Liver (tissue), 9 donors: ENCODE data around the gene ALS2CL. TPM values are rescaled to one million over a fixed set of nuclear protein-coding genes. Genes with fewer than 3 reads are reported as not detected.

ENCODE experiments used
- DNase-seq: peaks from one replicate; pipeline ENCODE4 v3.0.0-alpha.2; 2017; ENCODE audit warnings: low spot score
- H3K27ac ChIP-seq, 2 donors: one replicate each; pipeline ENCODE4 v1.7.0; 2013; ENCODE audit warnings: inconsistent platforms in 2 of 2, low read length in 2 of 2, control low read depth in 1 of 2, low read depth in 1 of 2, mild to moderate bottlenecking in 1 of 2
- H3K27me3 ChIP-seq, 4 donors: one replicate each; pipeline versions ENCODE4 v1.6.1 to v1.7.0; 2013; ENCODE audit warnings: low read length in 3 of 4, inconsistent platforms in 1 of 4, mild to moderate bottlenecking in 1 of 4, moderate library complexity in 1 of 4; ENCODE audit not compliant: control insufficient read depth in 4 of 4, insufficient read depth in 4 of 4
- H3K36me3 ChIP-seq, 4 donors: one replicate each; pipeline versions ENCODE4 v1.6.1 to v1.7.0; 2013; ENCODE audit warnings: low read length in 3 of 4, mild to moderate bottlenecking in 3 of 4, low read depth in 1 of 4, moderate library complexity in 1 of 4; ENCODE audit not compliant: control insufficient read depth in 4 of 4, insufficient read depth in 3 of 4
- H3K4me1 ChIP-seq, 4 donors: one replicate each; pipeline versions ENCODE4 v1.6.1 to v1.7.0; 2013; ENCODE audit warnings: low read length in 3 of 4, mild to moderate bottlenecking in 3 of 4, moderate library complexity in 1 of 4; ENCODE audit not compliant: control insufficient read depth in 4 of 4, insufficient read depth in 4 of 4
- H3K4me3 ChIP-seq, 3 donors: one replicate each; pipeline versions ENCODE4 v1.6.1 to v1.7.0; 2013; ENCODE audit warnings: low read length in 3 of 3, control low read depth in 1 of 3, low read depth in 1 of 3, mild to moderate bottlenecking in 1 of 3
- H3K9ac ChIP-seq, 2 donors: one replicate each; pipeline ENCODE4 v1.7.0; 2013; ENCODE audit warnings: low read length in 2 of 2, mild to moderate bottlenecking in 2 of 2, moderate library complexity in 2 of 2, control low read depth in 1 of 2, low read depth in 1 of 2
- H3K9me3 ChIP-seq, 4 donors: one replicate each; pipeline versions ENCODE4 v1.6.1 to v1.7.0; 2013; ENCODE audit warnings: low read length in 3 of 4; ENCODE audit not compliant: control insufficient read depth in 4 of 4
- CTCF ChIP-seq: fragments of 150-350 bp; IDR thresholded peaks from 2 replicates; pipeline ENCODE4 v1.5.1; 2017; ENCODE audit warnings: improper control_type of control experiment, low read depth, low read length; ENCODE audit not compliant: missing input control
- EGR1 ChIP-seq, 2 donors: IDR thresholded peaks; 2 replicates each; pipeline ENCODE4 v1.6.1; 2016 to 2018; ENCODE audit warnings: antibody characterized with exemption in 2 of 2, low read depth in 2 of 2
- FOXA1 ChIP-seq: IDR thresholded peaks from 2 replicates; pipeline ENCODE4 v1.6.1; 2016; ENCODE audit warnings: antibody characterized with exemption
- HNF4A ChIP-seq, 2 donors: conservative IDR thresholded peaks; 2 replicates each; pipeline ENCODE4 v1.6.1; 2016; ENCODE audit warnings: antibody characterized with exemption in 2 of 2, mild to moderate bottlenecking in 2 of 2
- HNF4G ChIP-seq: IDR thresholded peaks from 2 replicates; pipeline ENCODE4 v1.6.1; 2016; ENCODE audit warnings: antibody characterized with exemption
- JUND ChIP-seq, 2 donors: IDR thresholded peaks; 2 replicates each; pipeline ENCODE4 v1.6.1; 2016; ENCODE audit warnings: antibody characterized with exemption in 2 of 2
- RAD21 ChIP-seq, 2 donors: IDR thresholded peaks; 2 replicates each; pipeline ENCODE4 v1.6.1; 2016; ENCODE audit warnings: antibody characterized with exemption in 2 of 2, mild to moderate bottlenecking in 2 of 2
- RXRA ChIP-seq, 2 donors: IDR thresholded peaks; 2 replicates each; pipeline ENCODE4 v1.6.1; 2017 to 2018; ENCODE audit warnings: antibody characterized with exemption in 2 of 2, mild to moderate bottlenecking in 1 of 2
- ZBTB33 ChIP-seq: IDR thresholded peaks from 2 replicates; pipeline ENCODE4 v1.6.1; 2016; ENCODE audit warnings: antibody characterized with exemption
- WGBS: extraction: QIAGEN DNeasy Blood & Tissue Kit; methylation state at CpG from one replicate; pipeline ENCODE4 v1.1.7; 2013; 5-methylcytosine and 5-hydroxymethylcytosine counted together
- polyA plus RNA-seq, 2 donors: library from polyadenylated mRNA; stranded (reverse) in 1 of 2; unstranded in 1 of 2; fragments of 200-250 nt in 1 of 2; fragments of >200 nt in 1 of 2; fragmentation: Nextera tagmentation in 1 of 2; extraction: Ambion mirVana in 1 of 2; gene quantifications; one replicate each; pipeline versions ENCODE4 v1.2.1 to v1.2.3, GENCODE V29; 2013 to 2015
- total RNA-seq, 2 donors: library from RNA; depleted of rRNA; stranded (reverse); fragments of >200 nt; gene quantifications; one replicate each; pipeline ENCODE4 v1.2.3, GENCODE V29; 2014
- TF ChIP-seq, protein P1 (sequence below): IDR thresholded peaks from 2 replicates; pipeline ENCODE4 v1.6.1; 2016; ENCODE audit warnings: antibody characterized with exemption, mild to moderate bottlenecking
- donor health status: healthy.
- donor health status: healthy.
- donor health status: healthy.
- donor health status: healthy.
- donor health status: healthy.

Gene ALS2CL
- total and polyA plus RNA-seq, 4 donors: 0.51 to 22.9 (median 5.7) TPM

- WGBS: 74% methylated on average over 8 of the region's 8 CpGs
- peaks cover 5 to 37% (median 29%) of the 10 kb centered on the region in 4 donors for H3K4me1 ChIP-seq
- no peaks in the 10 kb centered on the region for H3K36me3 ChIP-seq
- no peak overlapping the region for H3K9ac ChIP-seq
- no peaks in the 10 kb centered on the region for H3K27me3 ChIP-seq
- DNase-seq: no peak
- H3K9me3 ChIP-seq: no peaks in the 10 kb centered on the region
- no peak overlapping the region for H3K4me3 ChIP-seq
- no peak for TF ChIP-seq FOXA1
- TF ChIP-seq CTCF: peak; percentile 14
- peak; percentile 48 to 54 for TF ChIP-seq RAD21 (IDR thresholded peaks at IDR 0.05)
- no peak overlapping the region for H3K27ac ChIP-seq
Measured at GRCh38 chr3:46663591-46664135, 29.8 kb downstream of the ALS2CL start.

- H3K27ac ChIP-seq: no peak overlapping the region
- no peaks in the 10 kb centered on the region for H3K9me3 ChIP-seq
- H3K4me3 ChIP-seq: no peak overlapping the region
- H3K36me3 ChIP-seq: no peaks in the 10 kb centered on the region
- no peaks in the 10 kb centered on the region for H3K27me3 ChIP-seq
- TF ChIP-seq HNF4A (conservative IDR thresholded peaks at IDR 0.05) (peak in 1 of 2 donors; percentile 17), EGR1 (IDR thresholded peaks at IDR 0.05; ENCODE audit: low read depth in 2 of 2) (peak; percentile 62 to 89), ZBTB33 (no peak), RXRA (IDR thresholded peaks at IDR 0.05) (peak in 1 of 2 donors; percentile 63)
- H3K4me1 ChIP-seq: peaks cover 5 to 37% (median 29%) of the 10 kb centered on the region in 4 donors
- DNase-seq: no peak
- WGBS: 72% methylated on average over 17 of the region's 17 CpGs
- H3K9ac ChIP-seq: no peak overlapping the region
Measured at GRCh38 chr3:46662771-46663551, 30.5 kb downstream of the ALS2CL start.

- TF ChIP-seq HNF4G (no peak), HNF4A (conservative IDR thresholded peaks at IDR 0.05) (no peak), JUND (IDR thresholded peaks at IDR 0.05) (no peak)
- TF ChIP-seq, protein P1, sequence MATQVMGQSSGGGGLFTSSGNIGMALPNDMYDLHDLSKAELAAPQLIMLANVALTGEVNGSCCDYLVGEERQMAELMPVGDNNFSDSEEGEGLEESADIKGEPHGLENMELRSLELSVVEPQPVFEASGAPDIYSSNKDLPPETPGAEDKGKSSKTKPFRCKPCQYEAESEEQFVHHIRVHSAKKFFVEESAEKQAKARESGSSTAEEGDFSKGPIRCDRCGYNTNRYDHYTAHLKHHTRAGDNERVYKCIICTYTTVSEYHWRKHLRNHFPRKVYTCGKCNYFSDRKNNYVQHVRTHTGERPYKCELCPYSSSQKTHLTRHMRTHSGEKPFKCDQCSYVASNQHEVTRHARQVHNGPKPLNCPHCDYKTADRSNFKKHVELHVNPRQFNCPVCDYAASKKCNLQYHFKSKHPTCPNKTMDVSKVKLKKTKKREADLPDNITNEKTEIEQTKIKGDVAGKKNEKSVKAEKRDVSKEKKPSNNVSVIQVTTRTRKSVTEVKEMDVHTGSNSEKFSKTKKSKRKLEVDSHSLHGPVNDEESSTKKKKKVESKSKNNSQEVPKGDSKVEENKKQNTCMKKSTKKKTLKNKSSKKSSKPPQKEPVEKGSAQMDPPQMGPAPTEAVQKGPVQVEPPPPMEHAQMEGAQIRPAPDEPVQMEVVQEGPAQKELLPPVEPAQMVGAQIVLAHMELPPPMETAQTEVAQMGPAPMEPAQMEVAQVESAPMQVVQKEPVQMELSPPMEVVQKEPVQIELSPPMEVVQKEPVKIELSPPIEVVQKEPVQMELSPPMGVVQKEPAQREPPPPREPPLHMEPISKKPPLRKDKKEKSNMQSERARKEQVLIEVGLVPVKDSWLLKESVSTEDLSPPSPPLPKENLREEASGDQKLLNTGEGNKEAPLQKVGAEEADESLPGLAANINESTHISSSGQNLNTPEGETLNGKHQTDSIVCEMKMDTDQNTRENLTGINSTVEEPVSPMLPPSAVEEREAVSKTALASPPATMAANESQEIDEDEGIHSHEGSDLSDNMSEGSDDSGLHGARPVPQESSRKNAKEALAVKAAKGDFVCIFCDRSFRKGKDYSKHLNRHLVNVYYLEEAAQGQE: no peak
- H3K4me3 ChIP-seq: no peak overlapping the region
- H3K36me3 ChIP-seq: no peaks in the 10 kb centered on the region
- no peak overlapping the region for H3K27ac ChIP-seq
- no peak overlapping the region for H3K9ac ChIP-seq
- DNase-seq: peak; percentile 16
- H3K4me1 ChIP-seq: peaks cover 5 to 33% (median 29%) of the 10 kb centered on the region in 4 donors
- H3K9me3 ChIP-seq: no peaks in the 10 kb centered on the region
- WGBS: 88% methylated on average over 15 of the region's 15 CpGs
- H3K27me3 ChIP-seq: no peaks in the 10 kb centered on the region
Measured at GRCh38 chr3:46661776-46662766, 31.4 kb downstream of the ALS2CL start.
